ENCODE measurements around the gene LTBP1. TPM values are rescaled to one million over a fixed set of nuclear protein-coding genes. Genes with fewer than 3 reads are reported as not detected.

The LTBP1 gene
- total and polyA plus RNA-seq, 12 donors = 6.2 to 47.2 (median 15.5) TPM

DNA sequence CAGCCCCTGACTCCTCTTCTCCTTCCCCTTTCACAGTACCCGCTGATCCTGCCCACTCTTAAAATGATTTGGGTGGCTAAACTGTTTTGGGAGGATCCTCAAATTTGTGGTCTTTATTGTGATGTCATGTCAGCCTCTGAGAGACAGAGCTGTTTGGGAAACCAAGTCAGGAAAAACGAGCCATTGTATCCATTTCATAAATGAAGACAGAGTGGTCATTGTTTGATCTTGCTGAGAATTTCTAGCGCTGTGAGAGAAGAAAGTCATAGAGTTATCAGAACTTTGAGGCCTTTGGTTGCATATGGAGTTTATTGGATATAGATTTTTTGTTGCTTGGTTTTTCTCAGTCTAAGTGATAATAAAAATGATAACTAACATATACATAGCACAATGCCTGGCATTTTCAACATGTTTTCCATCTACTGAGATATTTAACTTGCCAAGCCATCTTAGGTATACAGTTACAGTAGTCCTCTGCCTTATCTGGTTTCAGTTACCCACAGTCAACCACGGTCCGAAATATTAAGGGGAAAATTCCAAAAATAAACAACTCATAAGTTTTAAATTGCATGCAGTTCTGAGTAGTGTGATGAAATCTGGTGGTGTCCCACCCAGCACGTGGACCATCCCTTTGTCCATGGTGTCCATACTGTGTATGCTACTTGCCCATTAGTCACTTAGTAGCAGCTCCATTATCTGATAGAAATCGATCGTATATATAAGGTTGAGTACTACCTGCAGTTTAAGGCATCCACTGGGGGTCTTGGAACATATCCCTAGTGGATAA lies 424.7 kb downstream of the LTBP1 start:
- TF ChIP-seq CTCF (IDR thresholded peaks at IDR 0.05) = no peak
- no peak for TF ChIP-seq POLR2A (IDR thresholded peaks at IDR 0.05)
- no peak for DNase-seq
- WGBS, 4 donors = 89 to 92% (median 91%) methylated on average over 8 of the region's 8 CpGs
- Histone ChIP-seq H3K27me3 (no peaks in the 10 kb centered on the region), H3K4me1 (replicated peaks in 1 of 2) (peaks cover 0 to 3% of the 10 kb centered on the region in 2 donors), H3K27ac (no peak overlapping the region), H3K4me3 (no peak overlapping the region), H3K36me3 (replicated peaks in 1 of 2) (no peaks in the 10 kb centered on the region), H3K9me3 (replicated peaks in 1 of 3) (no peaks in the 10 kb centered on the region)
- intact Hi-C loops (cut with DNase I) = loop anchor here in 1 of 2 donors (10.0 kb wide), 2 partner anchors 337 to 597 kb away; no protein-coding TSS in a partner anchor

- Histone ChIP-seq H3K27ac (no peak overlapping the region), H3K36me3 (replicated peaks in 1 of 2) (no peaks in the 10 kb centered on the region), H3K9me3 (replicated peaks in 1 of 3) (no peaks in the 10 kb centered on the region), H3K4me1 (replicated peaks in 1 of 2) (peaks cover 0 to 3% of the 10 kb centered on the region in 2 donors), H3K27me3 (no peaks in the 10 kb centered on the region), H3K4me3 (no peak overlapping the region)
- intact Hi-C loops (cut with DNase I) = loop anchor here in 1 of 2 donors (10.0 kb wide), 2 partner anchors 338 to 598 kb away; no protein-coding TSS in a partner anchor
- 19 to 21% (median 20%) methylated on average over 5 of the region's 5 CpGs for WGBS, 4 donors
- DNase-seq = peak in 4 of 7 donors; percentile 27 to 44 (median 36)
- TF ChIP-seq CTCF (IDR thresholded peaks at IDR 0.05) = peak; percentile 71 to 88 (median 77)
- no peak for TF ChIP-seq POLR2A (IDR thresholded peaks at IDR 0.05)
Observed at GRCh38 chr2:33372940-33373553, 426.3 kb downstream of the LTBP1 start.

DNA sequence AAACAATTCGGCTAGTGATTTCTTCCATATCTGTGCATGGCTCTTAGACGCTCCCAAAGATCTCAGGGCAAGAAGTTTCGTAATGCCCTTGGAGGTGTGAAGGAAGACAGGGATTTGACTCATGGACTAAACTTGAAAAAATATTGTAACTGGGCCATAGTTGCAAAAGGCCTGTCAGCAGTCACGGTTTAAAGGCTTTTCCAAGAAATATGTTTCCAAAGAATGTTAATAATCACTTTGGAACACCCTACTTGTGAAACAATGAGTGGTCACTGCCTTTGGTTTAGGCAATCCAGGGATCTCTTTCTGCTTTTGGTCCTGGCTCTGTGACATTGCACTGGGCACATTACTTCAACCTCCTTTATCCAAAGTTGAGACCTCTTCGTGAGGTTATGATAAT lies 427.2 kb downstream of the LTBP1 start:
- no peak overlapping the region for H3K27ac ChIP-seq

More for the DNA sequence above, 427.2 kb downstream of the LTBP1 start:
- Histone ChIP-seq H3K4me3 (no peak overlapping the region), H3K4me1 (replicated peaks in 1 of 2) (peaks cover 0 to 3% of the 10 kb centered on the region in 2 donors), H3K27me3 (no peaks in the 10 kb centered on the region), H3K9me3 (replicated peaks in 1 of 3) (no peaks in the 10 kb centered on the region), H3K36me3 (replicated peaks in 1 of 2) (no peaks in the 10 kb centered on the region)
- TF ChIP-seq POLR2A (IDR thresholded peaks at IDR 0.05) (no peak), CTCF (IDR thresholded peaks at IDR 0.05) (no peak)
- no peak for DNase-seq
- WGBS, 4 donors = 51 to 64% (median 58%) methylated on average over 5 of the region's 5 CpGs
- intact Hi-C loops (cut with DNase I) = loop anchor here in 1 of 2 donors (10.0 kb wide), 2 partner anchors 339 to 599 kb away; no protein-coding TSS in a partner anchor

Data from adrenal gland (tissue), 12 donors.